CD4-positive, alpha-beta T cell treated with Interleukin-6 for 4 hours (primary cell): ENCODE results near the gene DENND1B.
"Not testable (repeated sequence)": the region's sequence is repeated elsewhere in the genome, so short reads cannot be mapped to it uniquely, and the experiment has no call there.

Experiments used
- DNase-seq: peaks from one replicate; pipeline ENCODE4 v3.0.0-alpha.2; 2020; ENCODE audit warnings: mixed read lengths

The DENND1B gene

DNA sequence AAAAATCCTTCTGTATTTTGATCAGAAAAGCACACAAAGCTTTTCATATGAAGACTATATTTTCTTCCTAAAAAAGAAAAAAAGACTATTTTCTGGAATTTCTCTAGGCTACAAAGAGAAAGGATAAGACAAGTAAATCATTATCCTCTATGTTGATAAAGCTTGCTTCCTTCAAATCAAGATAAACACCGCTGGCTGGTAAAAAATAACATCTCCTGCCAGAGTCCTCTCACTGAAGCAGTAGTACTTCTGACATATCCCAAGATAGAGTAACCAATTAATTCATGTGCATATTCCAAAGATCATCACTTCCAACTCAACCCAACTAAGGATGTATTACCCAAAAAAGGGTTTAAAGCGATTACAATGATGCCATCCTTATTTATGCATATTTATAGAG, 34.3 kb downstream of the DENND1B start:
- no peak for DNase-seq

DNA sequence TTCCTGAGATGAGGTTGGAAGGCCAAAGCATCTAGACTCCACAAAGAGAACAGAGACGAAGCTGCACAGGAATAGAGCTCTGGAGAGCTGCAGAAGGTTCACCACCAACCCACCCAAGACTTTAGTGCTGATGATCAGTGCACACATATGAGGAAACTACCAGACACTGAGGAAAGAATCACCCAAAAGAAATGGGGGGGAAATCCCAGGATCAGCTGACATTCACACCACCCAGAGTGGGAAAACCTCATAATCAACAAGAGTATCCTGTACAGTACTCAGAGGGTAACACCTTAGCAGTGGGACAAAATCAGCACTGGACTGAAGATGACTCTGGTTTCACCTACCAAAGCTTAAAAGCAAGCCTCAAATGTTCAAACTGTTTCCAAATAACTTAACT, 36.4 kb downstream of the DENND1B start:
- DNase-seq, result no peak

DNA sequence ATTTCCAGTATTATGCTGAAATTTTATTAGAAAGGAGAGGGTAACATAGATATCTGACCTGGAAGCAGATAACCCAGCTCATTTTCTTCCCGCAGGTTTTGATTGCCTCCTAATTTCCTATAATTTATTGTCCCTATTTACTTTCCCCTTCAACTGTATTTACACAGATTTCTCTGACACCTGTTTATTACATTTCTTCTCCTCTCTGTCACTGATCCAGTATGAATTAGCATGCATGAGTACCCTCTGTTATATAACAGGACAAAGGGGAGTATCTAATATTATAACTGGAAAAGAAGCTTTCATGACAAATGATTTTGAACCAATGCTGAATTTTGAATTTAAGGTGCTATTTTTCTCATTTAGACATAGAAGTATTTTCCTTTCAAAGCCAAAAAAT, 37.4 kb downstream of the DENND1B start:
- no peak for DNase-seq

- DNase-seq, result no peak
Observed at GRCh38 chr1:197736685-197737084, 38.6 kb downstream of the DENND1B start.

- no peak for DNase-seq
Observed at GRCh38 chr1:197735461-197735860, 39.8 kb downstream of the DENND1B start.

DNA sequence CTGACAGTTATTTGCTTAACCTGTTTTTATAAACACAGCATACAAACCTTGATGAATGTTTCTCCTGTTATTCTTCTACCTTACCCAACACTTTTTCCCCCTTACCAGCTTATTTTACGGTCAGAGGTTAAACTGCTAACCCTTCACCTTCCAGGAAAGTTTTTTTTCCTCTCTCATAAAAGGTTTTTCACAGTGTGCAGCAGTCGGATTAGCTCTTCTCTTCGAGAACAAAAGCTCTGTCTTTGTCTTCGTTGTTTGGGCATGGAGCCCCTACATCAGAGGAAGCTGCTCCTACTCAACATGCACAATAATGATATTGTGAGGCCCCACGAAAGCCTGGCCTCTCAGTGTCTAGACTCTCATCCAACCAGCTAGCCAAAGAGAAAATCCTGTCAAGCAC, 42.0 kb downstream of the DENND1B start:
- DNase-seq, result no peak

GRCh38 chr1:197732187-197732586, 43.1 kb downstream of the DENND1B start:
- no peak for DNase-seq

DNA sequence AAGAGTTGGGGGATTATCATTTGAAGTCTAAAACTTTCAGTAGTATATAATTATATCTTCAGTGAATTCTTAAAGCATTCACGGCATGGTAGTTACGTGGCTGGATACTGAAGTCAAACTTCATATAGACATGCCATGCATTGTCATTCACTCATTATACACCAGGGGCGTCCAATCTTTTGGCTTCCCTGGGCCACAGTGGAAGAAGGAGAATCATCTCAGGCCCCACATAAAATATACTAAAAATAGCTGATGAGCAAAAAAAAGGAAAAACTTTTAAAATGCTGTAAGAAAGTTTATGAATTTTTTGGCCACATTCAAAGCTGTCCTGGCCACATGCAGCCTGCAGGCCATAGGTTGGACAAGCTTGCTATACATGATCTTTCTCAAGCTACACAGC, 43.8 kb downstream of the DENND1B start:
- no peak for DNase-seq

DNA sequence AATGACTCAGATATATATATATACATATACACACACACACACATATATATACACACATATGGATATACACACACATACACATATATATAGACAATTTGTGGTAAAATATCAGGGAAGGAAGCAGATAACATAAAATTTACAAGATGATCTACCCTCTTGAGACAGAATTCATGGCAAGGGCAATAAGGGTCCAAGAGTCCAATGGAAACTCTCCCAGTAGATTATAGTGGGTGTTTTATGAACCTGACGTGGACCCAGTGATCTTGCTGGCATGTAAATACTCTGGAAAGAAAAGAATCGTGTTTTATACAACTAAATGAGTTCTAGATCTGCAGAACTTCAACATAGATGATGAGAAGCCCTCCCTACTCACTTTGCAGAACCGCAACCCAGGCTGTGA, 49.3 kb downstream of the DENND1B start:
- DNase-seq, result no peak

DNA sequence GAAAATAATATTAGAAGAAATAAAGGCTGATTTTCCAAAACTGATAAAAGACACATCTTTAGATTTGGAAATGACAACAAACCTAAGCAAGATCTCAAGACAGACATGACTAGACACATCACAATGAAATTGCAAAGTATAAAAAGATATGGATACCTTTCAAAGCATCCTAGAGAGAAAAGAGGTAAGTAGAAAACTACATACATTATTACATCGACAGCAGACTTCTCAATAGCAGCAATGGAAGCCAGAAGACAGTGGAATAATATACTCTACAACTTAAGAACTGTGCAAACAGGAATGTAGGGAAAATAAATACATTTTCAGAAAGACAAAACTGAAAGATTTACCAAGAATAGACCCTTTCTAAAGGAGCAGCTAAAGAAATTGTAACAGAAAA, 50.2 kb downstream of the DENND1B start:
- no peak for DNase-seq

GRCh38 chr1:197715806-197716205, 59.5 kb downstream of the DENND1B start:
- no peak for DNase-seq

DNA sequence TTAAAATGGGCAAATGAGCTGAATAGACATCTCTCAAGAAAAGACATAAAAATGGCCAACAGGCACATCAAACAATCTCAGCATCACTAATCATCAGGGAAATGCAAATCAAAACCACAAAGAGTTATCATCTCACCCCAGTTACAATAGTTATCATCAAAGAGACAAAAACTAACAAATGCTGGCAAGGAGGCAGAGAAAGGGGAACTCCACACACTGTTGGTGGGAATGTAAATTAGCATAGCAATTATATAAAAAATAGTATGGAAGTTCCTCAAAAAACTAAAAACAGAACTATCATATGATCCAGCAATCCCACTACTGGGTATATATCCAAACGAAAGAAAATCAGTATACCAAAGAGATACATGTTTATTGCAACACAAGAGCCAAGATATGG, 68.7 kb downstream of the DENND1B start:
- DNase-seq, result no peak

- no peak for DNase-seq
Observed at GRCh38 chr1:197705941-197706340, 69.3 kb downstream of the DENND1B start.

- not testable (repeated sequence) for DNase-seq
Observed at GRCh38 chr1:197700688-197701087, 74.6 kb downstream of the DENND1B start.

- DNase-seq, result no peak
Observed at GRCh38 chr1:197696372-197696771, 78.9 kb downstream of the DENND1B start.

GRCh38 chr1:197695961-197696360, 79.3 kb downstream of the DENND1B start:
- DNase-seq, result no peak

DNA sequence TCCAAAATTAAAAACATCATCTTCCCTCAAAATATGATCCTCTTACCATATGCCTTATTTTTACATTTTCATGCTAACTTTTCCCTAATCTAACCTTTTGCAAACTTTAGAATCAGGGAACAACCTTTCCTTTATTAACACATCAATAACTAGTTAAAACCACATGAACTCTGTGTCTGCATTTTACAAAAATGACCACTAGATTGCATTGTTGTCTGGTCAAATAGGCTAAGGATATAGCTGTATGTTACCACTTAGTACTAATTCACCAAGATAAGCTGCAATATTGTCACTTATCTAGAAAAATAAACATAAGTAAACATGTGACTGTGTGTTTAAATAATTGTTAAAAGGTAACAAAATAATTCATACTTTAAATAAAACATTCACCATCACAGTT, 82.3 kb downstream of the DENND1B start:
- DNase-seq, result no peak

DNA sequence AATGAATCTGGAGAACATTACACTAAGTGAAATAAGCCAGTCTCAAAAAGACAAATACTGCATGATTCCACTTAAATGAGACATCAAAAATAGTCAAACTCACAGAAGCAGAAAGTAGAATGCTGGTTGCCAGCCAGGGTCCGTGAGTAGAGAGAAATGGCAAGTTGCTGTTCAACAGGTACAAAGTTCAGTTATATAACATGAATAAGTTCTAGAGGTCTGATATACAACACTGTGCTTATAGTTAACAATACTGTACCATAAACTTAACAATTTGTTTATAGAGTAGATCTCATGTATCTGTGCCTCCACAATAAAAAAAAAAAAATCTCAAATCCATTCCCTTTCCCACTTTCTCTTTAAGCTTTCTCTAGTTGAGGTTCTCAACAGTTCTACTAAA, 83.5 kb downstream of the DENND1B start:
- DNase-seq, result no peak

DNA sequence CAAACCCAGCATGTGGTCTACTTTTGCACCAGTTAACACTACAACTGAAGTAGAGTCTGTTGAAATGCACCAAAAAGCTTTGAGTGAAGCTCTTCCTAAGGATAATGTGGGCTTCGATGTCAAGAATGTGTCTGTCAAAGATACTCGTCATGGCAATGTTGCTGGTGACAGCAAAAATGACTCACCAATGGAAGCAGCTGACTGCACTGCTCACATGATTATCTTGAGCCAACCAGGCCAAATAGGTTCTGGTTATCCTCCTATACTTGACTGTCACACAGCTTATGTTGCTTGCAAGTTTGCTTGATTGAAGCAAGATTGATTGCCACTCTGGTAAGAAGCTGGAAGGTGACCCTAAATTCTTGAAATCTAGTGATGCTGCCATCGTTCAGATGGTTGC, 85.2 kb downstream of the DENND1B start:
- no peak for DNase-seq

DNA sequence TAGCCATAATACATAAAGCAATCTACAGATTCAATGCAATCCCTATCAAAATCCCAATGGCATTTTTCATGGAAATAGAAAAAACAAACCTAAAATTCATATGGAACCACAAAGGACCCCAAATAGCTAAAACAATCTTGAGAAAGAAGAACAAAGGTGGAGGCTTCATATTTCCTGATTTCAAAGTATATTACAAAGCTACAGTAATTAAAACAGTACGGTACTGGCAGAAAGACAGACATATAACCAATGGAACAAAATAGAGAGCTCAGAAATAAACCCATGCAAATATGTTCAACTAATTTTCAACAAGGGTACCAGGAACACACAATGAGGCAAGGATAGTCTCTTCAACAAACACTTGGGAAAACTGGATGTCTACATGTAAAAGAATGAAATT, 87.0 kb downstream of the DENND1B start:
- DNase-seq, result no peak

- no peak for DNase-seq
Observed at GRCh38 chr1:197686702-197687355, 88.5 kb downstream of the DENND1B start.

- DNase-seq, result no peak
Observed at GRCh38 chr1:197686231-197686630, 89.0 kb downstream of the DENND1B start.

DNA sequence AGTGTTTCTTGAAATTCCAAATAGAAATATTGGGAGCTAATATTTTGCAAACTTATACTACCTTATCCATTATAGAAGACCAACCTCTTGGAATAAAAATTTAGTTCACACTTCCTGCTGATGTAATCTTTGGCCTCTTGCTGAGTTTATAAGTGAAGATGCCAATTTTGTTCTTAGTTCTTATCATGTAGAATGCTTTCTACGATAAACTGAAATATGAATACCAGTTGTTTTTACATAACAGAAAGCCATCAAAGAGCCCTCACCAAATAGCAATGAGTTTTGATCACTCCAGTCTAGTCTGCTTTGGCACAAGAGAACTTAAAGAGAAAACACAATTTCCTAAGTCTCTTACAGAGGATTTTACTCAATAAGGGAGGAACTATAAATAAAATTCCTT, 89.5 kb downstream of the DENND1B start:
- DNase-seq, result no peak

DNA sequence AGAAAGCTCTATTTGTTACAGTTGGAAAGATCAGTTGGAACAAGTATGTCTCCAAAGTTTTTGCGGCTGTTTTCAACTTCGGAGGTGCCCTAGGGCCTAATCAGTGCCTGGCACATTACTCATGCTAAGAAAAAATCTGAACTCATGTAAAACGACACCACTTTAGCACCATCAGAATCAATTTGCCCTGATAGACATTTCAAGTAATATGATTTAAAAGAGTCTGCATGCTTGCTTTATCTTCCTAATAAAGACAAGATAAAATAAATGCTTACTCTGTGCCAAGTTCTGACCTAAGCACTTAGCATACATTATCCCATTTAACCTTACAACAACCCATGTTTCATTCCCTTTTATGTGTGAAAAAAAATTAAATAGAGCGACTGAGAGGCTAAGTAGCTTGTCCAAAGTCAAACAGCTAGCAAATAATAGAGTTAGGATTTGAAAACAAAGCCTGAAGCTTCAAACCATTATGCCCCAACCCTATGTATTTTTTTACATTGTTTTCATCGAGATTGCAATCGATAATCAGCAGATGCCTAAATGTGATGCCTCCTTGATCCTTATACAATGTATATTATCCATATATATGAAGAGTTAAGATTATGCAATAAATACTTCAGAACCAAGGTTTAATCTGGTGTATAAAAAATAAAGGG, 91.3 kb downstream of the DENND1B start:
- no peak for DNase-seq

DNA sequence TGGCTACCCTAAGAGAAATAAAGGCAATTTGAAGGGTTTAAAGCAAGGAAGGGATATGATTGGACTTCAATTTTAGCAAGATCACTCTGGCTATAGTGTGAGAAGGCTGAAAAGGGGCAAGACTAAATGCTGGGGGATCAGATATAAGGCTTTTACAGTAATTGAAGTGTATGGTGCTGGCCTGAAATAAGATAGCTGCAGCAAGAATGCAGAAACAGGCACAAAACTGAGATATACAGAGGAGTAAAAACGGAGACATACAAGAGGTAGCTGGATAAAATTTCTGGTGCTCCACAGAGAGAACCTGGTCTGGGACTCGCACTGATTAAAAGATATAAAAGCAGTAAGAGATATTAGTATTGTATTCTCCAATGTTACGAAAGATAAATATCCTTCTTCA, 92.0 kb downstream of the DENND1B start:
- DNase-seq, result no peak
